Measurements from ENCODE around the gene BCKDHA. TPM values are rescaled to one million over a fixed set of nuclear protein-coding genes. Genes with fewer than 3 reads are reported as not detected.

Gene BCKDHA
- total and polyA plus RNA-seq, 4 donors: 19.7 to 54.5 (median 39.0) TPM

GRCh38 chr19:41355802-41356201, 41.8 kb upstream of the BCKDHA start:
- H3K27ac ChIP-seq (ENCODE audit: low read depth in 1 of 2, low read length in 1 of 2): no peak overlapping the region
- no peak for DNase-seq
- peaks cover 0 to 11% (median 0%) of the 10 kb centered on the region in 3 donors for H3K27me3 ChIP-seq (ENCODE audit: control insufficient read depth in 3 of 3, insufficient read depth in 3 of 3, low read length in 2 of 3)
- H3K4me3 ChIP-seq: no peak overlapping the region
- peaks cover 0 to 32% (median 8%) of the 10 kb centered on the region in 5 donors for H3K4me1 ChIP-seq (ENCODE audit: control insufficient read depth in 5 of 5, insufficient read depth in 5 of 5, low read length in 5 of 5)
- ATAC-seq (ENCODE audit: insufficient read depth, low FRiP score): no peak
- peaks cover 0 to 2% (median 0%) of the 10 kb centered on the region in 4 donors for H3K9me3 ChIP-seq (ENCODE audit: control insufficient read depth in 4 of 4, insufficient read depth in 3 of 4, low read length in 3 of 4)
- WGBS, 2 donors: 54 to 65% methylated on average over 3 of the region's 3 CpGs
- TF ChIP-seq, protein P1, sequence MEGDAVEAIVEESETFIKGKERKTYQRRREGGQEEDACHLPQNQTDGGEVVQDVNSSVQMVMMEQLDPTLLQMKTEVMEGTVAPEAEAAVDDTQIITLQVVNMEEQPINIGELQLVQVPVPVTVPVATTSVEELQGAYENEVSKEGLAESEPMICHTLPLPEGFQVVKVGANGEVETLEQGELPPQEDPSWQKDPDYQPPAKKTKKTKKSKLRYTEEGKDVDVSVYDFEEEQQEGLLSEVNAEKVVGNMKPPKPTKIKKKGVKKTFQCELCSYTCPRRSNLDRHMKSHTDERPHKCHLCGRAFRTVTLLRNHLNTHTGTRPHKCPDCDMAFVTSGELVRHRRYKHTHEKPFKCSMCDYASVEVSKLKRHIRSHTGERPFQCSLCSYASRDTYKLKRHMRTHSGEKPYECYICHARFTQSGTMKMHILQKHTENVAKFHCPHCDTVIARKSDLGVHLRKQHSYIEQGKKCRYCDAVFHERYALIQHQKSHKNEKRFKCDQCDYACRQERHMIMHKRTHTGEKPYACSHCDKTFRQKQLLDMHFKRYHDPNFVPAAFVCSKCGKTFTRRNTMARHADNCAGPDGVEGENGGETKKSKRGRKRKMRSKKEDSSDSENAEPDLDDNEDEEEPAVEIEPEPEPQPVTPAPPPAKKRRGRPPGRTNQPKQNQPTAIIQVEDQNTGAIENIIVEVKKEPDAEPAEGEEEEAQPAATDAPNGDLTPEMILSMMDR (IDR thresholded peaks at IDR 0.05; ENCODE audit: control extremely low read depth, extremely low read depth): no peak
- no peak overlapping the region for H3K9ac ChIP-seq (ENCODE audit: insufficient read depth in 1 of 2, low read length in 2 of 2)
- no peaks in the 10 kb centered on the region for H3K36me3 ChIP-seq (ENCODE audit: control insufficient read depth in 4 of 4, insufficient read depth in 4 of 4, low read length in 4 of 4)

DNA sequence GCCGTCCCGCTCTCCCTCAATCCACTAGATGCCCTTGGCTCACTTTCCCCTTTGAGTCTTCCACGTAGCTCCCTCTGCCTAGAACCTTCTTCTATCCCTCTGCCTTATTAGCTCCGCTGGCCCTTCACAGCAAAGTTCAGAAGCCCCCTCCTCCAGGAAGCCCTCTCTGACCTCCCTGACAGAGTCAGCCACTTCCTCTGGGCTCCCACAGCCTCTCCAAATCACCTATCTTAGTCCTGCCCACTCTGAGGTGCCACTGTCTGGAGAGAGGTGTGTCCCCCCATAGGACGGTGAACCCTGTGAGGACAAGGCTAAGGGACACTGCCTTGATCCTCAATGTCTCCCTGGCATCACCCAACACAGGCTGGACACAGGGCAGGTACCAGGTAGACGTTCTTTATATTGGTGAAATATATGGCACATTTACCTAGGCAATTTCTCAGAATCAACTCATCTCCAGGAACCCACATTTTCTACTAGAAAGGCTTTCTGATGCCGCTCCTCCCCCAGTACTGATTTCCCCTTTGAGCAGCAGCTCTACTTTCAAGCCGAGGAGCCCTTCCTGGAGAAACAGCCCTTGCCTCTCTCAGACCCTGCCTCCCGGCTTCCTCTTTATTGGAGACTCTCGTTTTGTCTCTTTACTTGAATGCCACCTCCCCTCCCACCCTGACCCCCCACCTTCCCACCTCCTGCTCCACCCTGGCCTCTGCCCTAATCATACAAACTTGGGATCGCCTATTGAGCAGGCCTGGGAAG, 40.5 kb upstream of the BCKDHA start:
- peaks cover 0 to 20% (median 5%) of the 10 kb centered on the region in 5 donors for H3K4me1 ChIP-seq (ENCODE audit: control insufficient read depth in 5 of 5, insufficient read depth in 5 of 5, low read length in 5 of 5)
- TF ChIP-seq, protein P1 (IDR thresholded peaks at IDR 0.05; ENCODE audit: control extremely low read depth, extremely low read depth): no peak
- H3K9ac ChIP-seq (ENCODE audit: insufficient read depth in 1 of 2, low read length in 2 of 2): no peak overlapping the region
- H3K36me3 ChIP-seq (ENCODE audit: control insufficient read depth in 4 of 4, insufficient read depth in 4 of 4, low read length in 4 of 4): no peaks in the 10 kb centered on the region
- H3K9me3 ChIP-seq (ENCODE audit: control insufficient read depth in 4 of 4, insufficient read depth in 3 of 4, low read length in 3 of 4): no peaks in the 10 kb centered on the region
- DNase-seq (no peak), ATAC-seq (ENCODE audit: insufficient read depth, low FRiP score) (no peak)
- H3K27ac ChIP-seq (ENCODE audit: low read depth in 1 of 2, low read length in 1 of 2): peak overlapping the region in 1 of 2 donors; percentile 44
- peaks cover 0 to 7% (median 0%) of the 10 kb centered on the region in 3 donors for H3K27me3 ChIP-seq (ENCODE audit: control insufficient read depth in 3 of 3, insufficient read depth in 3 of 3, low read length in 2 of 3)
- WGBS, 2 donors: 58 to 76% methylated on average over 11 of the region's 11 CpGs
- H3K4me3 ChIP-seq: no peak overlapping the region

DNA sequence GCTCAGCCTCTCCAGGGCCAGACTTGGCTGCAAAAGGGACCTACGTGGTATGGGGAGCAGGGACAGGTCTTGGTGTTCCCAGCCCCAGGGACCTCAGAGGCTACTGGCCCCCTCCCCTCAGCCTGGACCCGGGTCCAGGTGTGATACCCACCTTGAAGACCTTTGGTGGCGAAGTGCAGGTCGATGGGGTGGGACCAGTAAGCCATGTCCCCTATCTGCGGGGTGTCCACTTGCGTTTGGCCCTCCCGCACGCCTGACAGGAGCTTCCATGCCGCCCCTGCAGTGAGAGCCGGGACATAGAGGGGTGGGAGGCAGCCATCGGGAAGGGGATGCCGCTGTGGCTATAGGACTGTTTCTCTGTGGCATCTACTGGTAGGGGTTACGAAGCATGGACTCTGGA, 39.9 kb upstream of the BCKDHA start:
- Histone ChIP-seq H3K4me1 (ENCODE audit: control insufficient read depth in 5 of 5, insufficient read depth in 5 of 5, low read length in 5 of 5) (peaks cover 0 to 15% (median 5%) of the 10 kb centered on the region in 5 donors), H3K27ac (ENCODE audit: low read depth in 1 of 2, low read length in 1 of 2) (no peak overlapping the region), H3K4me3 (no peak overlapping the region), H3K36me3 (ENCODE audit: control insufficient read depth in 4 of 4, insufficient read depth in 4 of 4, low read length in 4 of 4) (no peaks in the 10 kb centered on the region), H3K27me3 (ENCODE audit: control insufficient read depth in 3 of 3, insufficient read depth in 3 of 3, low read length in 2 of 3) (peaks cover 0 to 3% (median 0%) of the 10 kb centered on the region in 3 donors), H3K9ac (ENCODE audit: insufficient read depth in 1 of 2, low read length in 2 of 2) (no peak overlapping the region), H3K9me3 (ENCODE audit: control insufficient read depth in 4 of 4, insufficient read depth in 3 of 4, low read length in 3 of 4) (no peaks in the 10 kb centered on the region)
- WGBS, 2 donors: 90 to 93% methylated on average over 13 of the region's 13 CpGs
- TF ChIP-seq, protein P1 (IDR thresholded peaks at IDR 0.05; ENCODE audit: control extremely low read depth, extremely low read depth): no peak
- DNase-seq (no peak), ATAC-seq (ENCODE audit: insufficient read depth, low FRiP score) (no peak)
